ENCODE data around the gene GPR176.
A peak's percentile ranks its signal among the peaks of the same experiment; 100 is the strongest.
"Not testable (repeated sequence)": the region's sequence is repeated elsewhere in the genome, so short reads cannot be mapped to it uniquely, and the experiment has no call there.

GPR176 gene

DNA sequence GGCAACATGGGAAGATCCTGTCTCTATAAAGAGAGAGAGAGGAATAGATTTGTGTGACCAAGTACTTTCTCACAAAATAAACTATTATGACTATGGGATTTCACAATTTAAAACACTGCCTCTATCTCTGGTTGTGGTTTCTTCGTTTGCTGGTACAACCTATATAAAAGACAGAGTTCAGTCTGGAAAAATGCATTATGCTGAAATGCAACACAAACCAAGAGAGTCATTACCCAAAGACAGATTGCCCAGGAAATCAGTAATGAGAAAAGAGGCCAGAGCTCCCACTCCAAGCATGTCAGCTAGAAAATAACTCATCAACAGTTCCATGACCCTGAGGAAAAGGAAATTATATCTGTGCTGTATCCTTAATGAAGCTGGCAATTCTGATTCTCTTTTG, 23.2 kb downstream of the GPR176 start:
- no peak for DNase-seq
- Histone ChIP-seq H3K27me3 (no peaks in the 10 kb centered on the region), H3K4me1 (peaks cover 7% of the 10 kb centered on the region), H3K9me3 (no peaks in the 10 kb centered on the region), H3K36me3 (no peaks in the 10 kb centered on the region), H3K4me3 (ENCODE audit: low read depth, low read length) (peak overlapping the region; percentile 12)
- TF ChIP-seq, protein P1, sequence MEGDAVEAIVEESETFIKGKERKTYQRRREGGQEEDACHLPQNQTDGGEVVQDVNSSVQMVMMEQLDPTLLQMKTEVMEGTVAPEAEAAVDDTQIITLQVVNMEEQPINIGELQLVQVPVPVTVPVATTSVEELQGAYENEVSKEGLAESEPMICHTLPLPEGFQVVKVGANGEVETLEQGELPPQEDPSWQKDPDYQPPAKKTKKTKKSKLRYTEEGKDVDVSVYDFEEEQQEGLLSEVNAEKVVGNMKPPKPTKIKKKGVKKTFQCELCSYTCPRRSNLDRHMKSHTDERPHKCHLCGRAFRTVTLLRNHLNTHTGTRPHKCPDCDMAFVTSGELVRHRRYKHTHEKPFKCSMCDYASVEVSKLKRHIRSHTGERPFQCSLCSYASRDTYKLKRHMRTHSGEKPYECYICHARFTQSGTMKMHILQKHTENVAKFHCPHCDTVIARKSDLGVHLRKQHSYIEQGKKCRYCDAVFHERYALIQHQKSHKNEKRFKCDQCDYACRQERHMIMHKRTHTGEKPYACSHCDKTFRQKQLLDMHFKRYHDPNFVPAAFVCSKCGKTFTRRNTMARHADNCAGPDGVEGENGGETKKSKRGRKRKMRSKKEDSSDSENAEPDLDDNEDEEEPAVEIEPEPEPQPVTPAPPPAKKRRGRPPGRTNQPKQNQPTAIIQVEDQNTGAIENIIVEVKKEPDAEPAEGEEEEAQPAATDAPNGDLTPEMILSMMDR (IDR thresholded peaks at IDR 0.05; ENCODE audit: low read depth, low read length) = no peak

GRCh38 chr15:39896101-39896500, 24.0 kb downstream of the GPR176 start:
- no peak for DNase-seq
- Histone ChIP-seq H3K4me1 (peaks cover 7% of the 10 kb centered on the region), H3K36me3 (no peaks in the 10 kb centered on the region), H3K9me3 (no peaks in the 10 kb centered on the region), H3K27me3 (no peaks in the 10 kb centered on the region), H3K4me3 (ENCODE audit: low read depth, low read length) (no peak overlapping the region)
- TF ChIP-seq, protein P1 (IDR thresholded peaks at IDR 0.05; ENCODE audit: low read depth, low read length) = no peak

DNA sequence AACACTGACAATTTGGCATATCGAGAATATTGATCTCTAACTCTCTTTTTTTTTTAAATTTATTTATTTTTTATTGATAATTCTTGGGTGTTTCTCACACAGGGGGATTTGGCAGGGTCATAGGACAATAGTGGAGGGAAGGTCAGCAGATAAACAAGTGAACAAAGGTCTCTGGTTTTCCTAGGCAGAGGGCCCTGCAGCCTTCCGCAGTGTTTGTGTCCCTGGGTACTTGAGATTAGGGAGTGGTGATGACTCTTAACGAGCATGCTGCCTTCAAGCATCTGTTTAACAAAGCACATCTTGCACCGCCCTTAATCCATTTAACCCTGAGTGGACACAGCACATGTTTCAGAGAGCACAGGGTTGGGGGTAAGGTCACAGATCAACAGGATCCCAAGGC, 27.0 kb downstream of the GPR176 start:
- not testable (repeated sequence) for H3K36me3 ChIP-seq; H3K27me3 ChIP-seq; H3K4me1 ChIP-seq; DNase-seq; H3K9me3 ChIP-seq; H3K4me3 ChIP-seq (ENCODE audit: low read depth, low read length)

DNA sequence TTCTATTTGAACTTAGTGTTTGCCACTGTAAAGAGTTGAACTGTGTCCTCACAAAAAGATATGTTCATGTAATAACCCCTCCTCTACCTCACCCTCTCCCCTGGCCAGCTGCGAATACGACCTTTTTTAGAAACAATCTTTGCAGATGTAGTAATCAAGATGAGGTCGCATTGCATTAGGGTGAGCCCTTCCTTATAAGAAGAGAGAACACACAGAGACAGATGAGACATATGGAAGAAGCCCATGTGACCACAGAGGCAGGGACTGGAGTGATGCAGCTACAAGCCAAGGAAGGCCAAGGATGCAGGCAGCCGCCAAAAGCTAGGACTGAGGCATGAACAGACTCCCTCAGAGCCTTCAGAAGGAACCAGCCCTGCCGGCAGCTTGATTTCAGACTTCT, 27.6 kb downstream of the GPR176 start:
- Histone ChIP-seq H3K36me3 (no peaks in the 10 kb centered on the region), H3K4me1 (peaks cover 2% of the 10 kb centered on the region; the same call in 1 of the 2 replicates), H3K9me3 (no peaks in the 10 kb centered on the region), H3K27me3 (no peaks in the 10 kb centered on the region), H3K4me3 (ENCODE audit: low read depth, low read length) (no peak overlapping the region)
- DNase-seq = no peak
- TF ChIP-seq, protein P1 (IDR thresholded peaks at IDR 0.05; ENCODE audit: low read depth, low read length) = no peak

DNA sequence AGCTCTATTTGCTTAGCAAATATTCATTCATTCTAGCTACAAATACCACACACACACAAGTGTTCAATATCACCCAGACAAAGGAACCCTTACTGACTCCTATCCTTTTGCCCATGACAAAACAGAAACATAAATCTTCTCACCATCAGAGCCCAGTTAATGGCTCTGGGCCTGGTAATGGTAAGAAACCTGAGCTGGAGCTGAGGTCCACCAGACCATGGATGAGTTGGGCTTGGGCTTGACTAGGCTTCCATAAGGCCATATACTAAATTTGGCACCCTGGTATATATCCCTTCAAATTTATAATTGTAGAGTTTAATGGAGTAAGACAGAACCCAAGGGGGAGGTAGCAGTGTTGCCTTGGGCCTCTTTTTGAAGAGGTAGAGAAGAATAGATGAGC, 29.4 kb downstream of the GPR176 start:
- Histone ChIP-seq H3K36me3 (no peaks in the 10 kb centered on the region), H3K4me1 (peaks cover 2% of the 10 kb centered on the region; the same call in 1 of the 2 replicates), H3K9me3 (no peaks in the 10 kb centered on the region), H3K4me3 (ENCODE audit: low read depth, low read length) (no peak overlapping the region), H3K27me3 (no peaks in the 10 kb centered on the region)
- TF ChIP-seq, protein P1 (IDR thresholded peaks at IDR 0.05; ENCODE audit: low read depth, low read length) = no peak
- DNase-seq = no peak

DNA sequence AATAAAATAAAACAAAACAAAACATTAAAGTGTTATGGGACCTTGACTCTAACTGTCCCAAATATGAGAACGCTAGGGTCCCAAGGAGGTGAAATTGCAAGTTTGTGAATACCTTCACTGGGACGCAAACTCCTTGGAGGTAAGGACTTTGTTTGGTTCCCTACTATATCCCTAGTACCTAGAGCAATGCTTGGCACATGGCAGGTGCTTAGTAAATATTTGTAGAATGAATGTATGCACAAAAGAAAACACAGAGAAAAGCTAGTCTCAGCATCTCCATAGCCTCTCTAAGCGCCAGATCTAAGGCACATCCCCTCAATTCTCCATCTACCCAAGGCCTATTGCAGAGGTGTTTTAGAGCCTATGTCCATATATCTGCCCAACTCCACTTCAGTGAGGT, 30.5 kb downstream of the GPR176 start:
- no peak for DNase-seq
- H3K4me3 ChIP-seq (ENCODE audit: low read depth, low read length) = no peak overlapping the region
- no peaks in the 10 kb centered on the region for H3K9me3 ChIP-seq
- H3K27me3 ChIP-seq = no peaks in the 10 kb centered on the region
- TF ChIP-seq, protein P1 (IDR thresholded peaks at IDR 0.05; ENCODE audit: low read depth, low read length) = no peak
- peaks cover 2% of the 10 kb centered on the region; the same call in 1 of the 2 replicates for H3K4me1 ChIP-seq
- no peaks in the 10 kb centered on the region for H3K36me3 ChIP-seq

GRCh38 chr15:39888809-39889208, 31.3 kb downstream of the GPR176 start:
- Histone ChIP-seq H3K4me3 (ENCODE audit: low read depth, low read length) (no peak overlapping the region), H3K36me3 (no peaks in the 10 kb centered on the region), H3K9me3 (no peaks in the 10 kb centered on the region; the same call in 1 of the 2 replicates), H3K27me3 (no peaks in the 10 kb centered on the region), H3K4me1 (peaks cover 2% of the 10 kb centered on the region; the same call in 1 of the 2 replicates)
- DNase-seq = no peak
- TF ChIP-seq, protein P1 (IDR thresholded peaks at IDR 0.05; ENCODE audit: low read depth, low read length) = no peak
